ENCODE data around the gene OGFR. TPM values are rescaled to one million over a fixed set of nuclear protein-coding genes. Genes with fewer than 3 reads are reported as not detected.

Gene OGFR
- total RNA-seq, 1 experiment from 2014 or later: 73.6 TPM

DNA sequence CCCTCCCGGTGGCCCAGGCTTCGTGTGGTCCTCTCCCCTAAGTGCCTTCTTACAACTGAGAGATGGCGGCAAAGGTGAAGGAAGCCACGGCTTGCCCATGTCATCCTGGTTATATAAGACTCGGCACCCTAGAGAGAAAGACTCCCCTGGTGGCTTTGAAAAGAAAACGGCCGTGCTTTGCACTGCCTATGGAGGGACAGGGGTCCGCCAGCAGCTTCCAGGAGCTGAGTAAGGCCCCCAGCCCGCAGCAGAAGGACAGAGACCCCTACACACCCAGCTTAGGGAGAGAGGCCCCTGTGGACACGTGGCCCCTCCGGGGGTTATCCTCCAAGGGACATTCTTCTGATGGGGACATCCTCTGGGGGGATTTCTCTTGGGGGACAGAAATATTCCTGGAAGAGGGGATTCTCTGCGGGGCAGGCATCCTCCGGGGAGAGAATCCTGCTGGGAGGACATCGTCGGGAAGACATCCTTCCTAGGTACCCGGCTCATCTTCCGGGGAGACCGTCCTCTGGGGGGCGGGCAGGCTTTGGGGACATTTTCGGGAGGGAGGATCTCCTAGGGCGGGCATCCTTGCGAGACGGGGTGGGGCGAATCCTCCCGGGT lies 511 bp upstream of the OGFR start:
- Histone ChIP-seq H3K9ac (ENCODE audit: low read length) (peak overlapping the region; percentile 35; the same call in 1 of the 2 replicates), H3K27me3 (ENCODE audit: insufficient read depth, low read length) (no peaks in the 10 kb centered on the region), H3K27ac (ENCODE audit: low read depth, low read length) (peak overlapping the region; percentile 15; the same call in 1 of the 2 replicates), H3K4me1 (ENCODE audit: control insufficient read depth in 1 of 2, insufficient read depth in 2 of 2, low read length in 2 of 2) (peaks cover 19 to 35% of the 10 kb centered on the region in 2 experiments; a peak in 3 of 4 replicates), H2AFZ (ENCODE audit: low read depth, low read length, poor library complexity, severe bottlenecking) (peak overlapping the region; percentile 68), H3K4me2 (ENCODE audit: low read length) (peak overlapping the region; percentile 98), H3K9me2 (ENCODE audit: insufficient read depth) (no peaks in the 10 kb centered on the region), H3K36me3 (ENCODE audit: control insufficient read depth in 1 of 2, insufficient read depth in 2 of 2, low read length in 2 of 2) (peaks cover 16 to 35% of the 10 kb centered on the region in 2 experiments), H4K20me1 (ENCODE audit: insufficient read depth) (no peaks in the 10 kb centered on the region; the same call in 1 of the 2 replicates), H3K9me3 (ENCODE audit: control insufficient read depth in 1 of 2, insufficient read depth in 1 of 2, low read depth in 1 of 2, low read length in 2 of 2) (no peaks in the 10 kb centered on the region), H3K79me2 (ENCODE audit: insufficient read depth, low read length) (peaks cover 45% of the 10 kb centered on the region), H3K4me3 (replicated peaks in 1 of 2; ENCODE audit: low read depth in 1 of 2, low read length in 2 of 2) (peak overlapping the region; percentile 79 to 83)
- peak; percentile 33 for ATAC-seq
- CTCF ChIA-PET: interaction anchor here (1.1 kb wide), 1 partner anchor 10 kb away, joined by 3 read pairs; no protein-coding TSS in a partner anchor
- DNase-seq (ENCODE audit: low read depth, low spot score): no peak
- intact Hi-C loops (cut with micrococcal nuclease): loop anchor here (10.0 kb wide), 1 partner anchor 499 kb away; the partner anchor contains the start of gene ADRM1
- RAD21 ChIA-PET (ENCODE audit: low non-redundant PET in 1 of 2, low total read pairs in 2 of 2, uncharacterized antibody in 2 of 2, unreplicated experiment in 2 of 2): no interaction called here
- POLR2A ChIA-PET: interaction anchor here (0.5 to 1.6 kb wide), 4 partner anchors 8 to 126 kb away, joined by 3 to 7 read pairs (median 3); partner anchors contain the start of gene MRGBP
- TF ChIP-seq POLR2AphosphoS5 (IDR thresholded peaks at IDR 0.05; ENCODE audit: low read depth, low read length) (no peak), CTCF (IDR thresholded peaks at IDR 0.05 in 2 of 3, conservative IDR thresholded peaks at IDR 0.05 in 1 of 3; ENCODE audit: borderline replicate concordance in 1 of 3, insufficient read depth in 1 of 3, low read depth in 2 of 3, low read length in 2 of 3) (0 out of 6 replicates have a peak, but pooled peaks of 1 of the 3 experiments have one; percentile 15)
- TF ChIP-seq, protein P1, sequence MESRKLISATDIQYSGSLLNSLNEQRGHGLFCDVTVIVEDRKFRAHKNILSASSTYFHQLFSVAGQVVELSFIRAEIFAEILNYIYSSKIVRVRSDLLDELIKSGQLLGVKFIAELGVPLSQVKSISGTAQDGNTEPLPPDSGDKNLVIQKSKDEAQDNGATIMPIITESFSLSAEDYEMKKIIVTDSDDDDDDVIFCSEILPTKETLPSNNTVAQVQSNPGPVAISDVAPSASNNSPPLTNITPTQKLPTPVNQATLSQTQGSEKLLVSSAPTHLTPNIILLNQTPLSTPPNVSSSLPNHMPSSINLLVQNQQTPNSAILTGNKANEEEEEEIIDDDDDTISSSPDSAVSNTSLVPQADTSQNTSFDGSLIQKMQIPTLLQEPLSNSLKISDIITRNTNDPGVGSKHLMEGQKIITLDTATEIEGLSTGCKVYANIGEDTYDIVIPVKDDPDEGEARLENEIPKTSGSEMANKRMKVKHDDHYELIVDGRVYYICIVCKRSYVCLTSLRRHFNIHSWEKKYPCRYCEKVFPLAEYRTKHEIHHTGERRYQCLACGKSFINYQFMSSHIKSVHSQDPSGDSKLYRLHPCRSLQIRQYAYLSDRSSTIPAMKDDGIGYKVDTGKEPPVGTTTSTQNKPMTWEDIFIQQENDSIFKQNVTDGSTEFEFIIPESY (IDR thresholded peaks at IDR 0.05; ENCODE audit: extremely low read depth, insufficient replicate concordance, low read length): no peak
- no TSS peak for BruUV-seq (replicated peaks)

Measured in HCT116 (cell line).